Measurements from ENCODE around the gene FYN. TPM values are rescaled to one million over a fixed set of nuclear protein-coding genes. Genes with fewer than 3 reads are reported as not detected.

The FYN gene
- total and polyA plus RNA-seq, 2 of the 4 experiments (the other 2 are of a cell fraction): 30.8 to 36.4 TPM

DNA sequence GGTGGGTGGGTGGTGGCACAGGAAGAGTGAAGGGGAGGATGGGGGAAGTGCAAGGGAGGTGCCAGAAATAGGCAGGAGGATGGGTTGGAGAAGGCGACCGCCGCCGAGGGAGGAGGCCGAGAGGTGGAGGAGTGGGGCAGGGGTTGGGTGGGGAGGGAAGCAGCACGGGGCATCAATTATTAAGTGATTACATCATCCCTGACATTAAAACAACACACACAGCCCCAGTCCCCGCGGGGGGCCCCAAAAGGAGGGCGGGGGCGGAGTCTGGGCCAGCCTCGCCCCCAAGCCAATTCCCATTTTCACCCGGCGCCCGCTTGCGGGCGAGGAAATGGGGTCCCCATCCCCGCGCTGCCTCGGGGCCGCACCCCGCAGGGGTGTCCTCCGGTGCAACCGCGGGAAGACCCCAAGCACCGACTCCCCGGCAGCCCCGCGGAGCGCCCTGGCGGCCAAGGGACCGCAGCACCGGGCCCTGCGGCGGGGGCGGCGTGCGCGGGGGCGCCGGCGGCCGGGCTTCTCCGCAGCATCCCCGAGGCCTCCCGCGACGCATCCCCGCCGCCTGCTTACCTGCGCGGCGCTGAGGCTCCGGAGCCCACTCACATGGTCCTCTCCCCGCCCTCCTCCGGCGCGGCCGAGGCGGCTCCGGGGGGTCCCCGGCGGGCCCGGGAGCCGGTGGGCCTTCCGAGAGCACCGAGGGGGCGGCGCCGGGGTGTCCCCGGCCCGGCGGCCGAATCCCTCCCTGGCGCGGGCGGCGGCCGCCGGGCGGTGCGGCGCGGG, 663 bp downstream of the FYN start:
- Histone ChIP-seq H2BK15ac (ENCODE audit: low read depth, low read length) (no peak overlapping the region), H2AK9ac (replicated peaks; ENCODE audit: low read depth, low read length, poor library complexity) (peak overlapping the region; percentile 84), H4K8ac (ENCODE audit: low read depth in 2 of 2, low read length in 2 of 2) (peak overlapping the region; percentile 54 to 78; a peak in 2 of 4 replicates), H4K91ac (ENCODE audit: insufficient read depth, low read depth, low read length) (peak overlapping the region; percentile 30; the same call in 1 of the 2 replicates), H3K4ac (ENCODE audit: low read depth, low read length) (peak overlapping the region; percentile 71), H3K27ac (ENCODE audit: insufficient read depth, low read length) (peak overlapping the region; percentile 64), H3K14ac (replicated peaks; ENCODE audit: low read depth, low read length) (peak overlapping the region; percentile 90; the same call in 1 of the 2 replicates), H3K4me2 (ENCODE audit: low read depth, low read length) (peak overlapping the region; percentile 95), H2BK120ac (ENCODE audit: low read depth, low read length) (peak overlapping the region; percentile 65; the same call in 1 of the 2 replicates), H3K36me3 (ENCODE audit: control insufficient read depth, insufficient read depth, low read length) (no peaks in the 10 kb centered on the region), H2BK20ac (ENCODE audit: low read depth, low read length) (no peak overlapping the region), H3K4me1 (ENCODE audit: control insufficient read depth, insufficient read depth, low read length) (peaks cover 1% of the 10 kb centered on the region; the same call in 1 of the 2 replicates), H3K18ac (ENCODE audit: low read depth, low read length) (peak overlapping the region; percentile 59), H3K23ac (ENCODE audit: low read depth, low read length) (0 out of 2 replicates have a peak overlapping the region, but pooled peaks have one; percentile 89), H2BK5ac (ENCODE audit: low read depth, low read length, poor library complexity, severe bottlenecking) (peak overlapping the region; percentile 57), H3K27me3 (ENCODE audit: control insufficient read depth, insufficient read depth, low read length) (0 out of 2 replicates have a peak, but pooled peaks cover 2% of the 10 kb centered on the region), H3K9me1 (ENCODE audit: insufficient read depth, low read length) (peaks cover 3% of the 10 kb centered on the region; the same call in 1 of the 2 replicates), H3K56ac (ENCODE audit: extremely low read depth, insufficient read depth, low read length) (no peak overlapping the region), H4K5ac (ENCODE audit: low read depth, low read length) (peak overlapping the region; percentile 25; the same call in 1 of the 2 replicates), H4K20me1 (ENCODE audit: insufficient read depth, low read length) (peaks cover 3% of the 10 kb centered on the region; the same call in 1 of the 2 replicates), H3K9ac (ENCODE audit: low read depth, low read length) (peak overlapping the region; percentile 81), H2AFZ (replicated peaks; ENCODE audit: low read length, poor library complexity) (peak overlapping the region; percentile 93), H2AK5ac (ENCODE audit: low read depth, low read length) (no peak overlapping the region), H3K4me3 (ENCODE audit: insufficient read depth, low read depth, low read length) (peak overlapping the region; percentile 59), H3K79me1 (ENCODE audit: low read depth in 1 of 2, low read length in 2 of 2) (peaks cover 25 to 32% of the 10 kb centered on the region in 2 experiments), H3K9me3 (ENCODE audit: control insufficient read depth, insufficient read depth, low read length) (no peaks in the 10 kb centered on the region)
- dilution Hi-C loops (cut with HindIII; ENCODE audit: low sequenced_read_pairs, unreplicated experiment): no loop called here
- POLR2A ChIA-PET (ENCODE audit: unreplicated experiment): no interaction called here
- peak; percentile 13 for ATAC-seq (ENCODE audit: low read depth)
- CTCF ChIA-PET: no interaction called here
- 0% methylated on average over 22 of the region's 83 CpGs; no CpG with 5 or more reads in 1 of the 2 experiments for WGBS, 2 experiments (ENCODE audit: extremely low coverage in 2 of 2, insufficient read length in 1 of 2)
- peak; percentile 30 for DNase-seq
- intact Hi-C loops (cut with micrococcal nuclease): loop anchor here (1.0 to 5.0 kb wide), 5 partner anchors 70 to 171 kb away; no protein-coding TSS in a partner anchor
- TF ChIP-seq NFE2L2 (IDR thresholded peaks at IDR 0.05; ENCODE audit: low read depth, low read length) (no peak), MAZ (IDR thresholded peaks at IDR 0.05; ENCODE audit: borderline replicate concordance, low read depth, low read length) (no peak), CEBPB (IDR thresholded peaks at IDR 0.05; ENCODE audit: low read depth, low read length) (0 out of 2 replicates have a peak, but pooled peaks have one; percentile 8), POLR2A (IDR thresholded peaks at IDR 0.05; ENCODE audit: low read depth, low read length) (no peak), FOS (IDR thresholded peaks at IDR 0.05; ENCODE audit: low read depth, low read length) (no peak), CHD1 (IDR thresholded peaks at IDR 0.05; ENCODE audit: low read depth, low read length) (no peak), BHLHE40 (IDR thresholded peaks at IDR 0.05; ENCODE audit: low read depth, low read length) (no peak), MXI1 (IDR thresholded peaks at IDR 0.05; ENCODE audit: borderline replicate concordance, low read depth, low read length) (no peak; the same call in 1 of the 2 replicates), RAD21 (IDR thresholded peaks at IDR 0.05; ENCODE audit: low read length) (0 out of 2 replicates have a peak, but pooled peaks have one; percentile 10), RCOR1 (IDR thresholded peaks at IDR 0.05; ENCODE audit: insufficient replicate concordance, low read length) (no peak)
- TF ChIP-seq, protein P1, sequence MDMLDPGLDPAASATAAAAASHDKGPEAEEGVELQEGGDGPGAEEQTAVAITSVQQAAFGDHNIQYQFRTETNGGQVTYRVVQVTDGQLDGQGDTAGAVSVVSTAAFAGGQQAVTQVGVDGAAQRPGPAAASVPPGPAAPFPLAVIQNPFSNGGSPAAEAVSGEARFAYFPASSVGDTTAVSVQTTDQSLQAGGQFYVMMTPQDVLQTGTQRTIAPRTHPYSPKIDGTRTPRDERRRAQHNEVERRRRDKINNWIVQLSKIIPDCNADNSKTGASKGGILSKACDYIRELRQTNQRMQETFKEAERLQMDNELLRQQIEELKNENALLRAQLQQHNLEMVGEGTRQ (IDR thresholded peaks at IDR 0.05; ENCODE audit: low read depth, low read length): no peak
- TF ChIP-seq, protein P2, sequence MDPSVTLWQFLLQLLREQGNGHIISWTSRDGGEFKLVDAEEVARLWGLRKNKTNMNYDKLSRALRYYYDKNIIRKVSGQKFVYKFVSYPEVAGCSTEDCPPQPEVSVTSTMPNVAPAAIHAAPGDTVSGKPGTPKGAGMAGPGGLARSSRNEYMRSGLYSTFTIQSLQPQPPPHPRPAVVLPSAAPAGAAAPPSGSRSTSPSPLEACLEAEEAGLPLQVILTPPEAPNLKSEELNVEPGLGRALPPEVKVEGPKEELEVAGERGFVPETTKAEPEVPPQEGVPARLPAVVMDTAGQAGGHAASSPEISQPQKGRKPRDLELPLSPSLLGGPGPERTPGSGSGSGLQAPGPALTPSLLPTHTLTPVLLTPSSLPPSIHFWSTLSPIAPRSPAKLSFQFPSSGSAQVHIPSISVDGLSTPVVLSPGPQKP (IDR thresholded peaks at IDR 0.05; ENCODE audit: borderline replicate concordance, low read depth, low read length): no peak
- TF ChIP-seq, protein P3, sequence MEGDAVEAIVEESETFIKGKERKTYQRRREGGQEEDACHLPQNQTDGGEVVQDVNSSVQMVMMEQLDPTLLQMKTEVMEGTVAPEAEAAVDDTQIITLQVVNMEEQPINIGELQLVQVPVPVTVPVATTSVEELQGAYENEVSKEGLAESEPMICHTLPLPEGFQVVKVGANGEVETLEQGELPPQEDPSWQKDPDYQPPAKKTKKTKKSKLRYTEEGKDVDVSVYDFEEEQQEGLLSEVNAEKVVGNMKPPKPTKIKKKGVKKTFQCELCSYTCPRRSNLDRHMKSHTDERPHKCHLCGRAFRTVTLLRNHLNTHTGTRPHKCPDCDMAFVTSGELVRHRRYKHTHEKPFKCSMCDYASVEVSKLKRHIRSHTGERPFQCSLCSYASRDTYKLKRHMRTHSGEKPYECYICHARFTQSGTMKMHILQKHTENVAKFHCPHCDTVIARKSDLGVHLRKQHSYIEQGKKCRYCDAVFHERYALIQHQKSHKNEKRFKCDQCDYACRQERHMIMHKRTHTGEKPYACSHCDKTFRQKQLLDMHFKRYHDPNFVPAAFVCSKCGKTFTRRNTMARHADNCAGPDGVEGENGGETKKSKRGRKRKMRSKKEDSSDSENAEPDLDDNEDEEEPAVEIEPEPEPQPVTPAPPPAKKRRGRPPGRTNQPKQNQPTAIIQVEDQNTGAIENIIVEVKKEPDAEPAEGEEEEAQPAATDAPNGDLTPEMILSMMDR (conservative IDR thresholded peaks at IDR 0.05; ENCODE audit: low read depth, low read length): peak; percentile 15; the same call in 1 of the 2 replicates
- no TSS peak for BruUV-seq (replicated peaks)
- in situ Hi-C loops (cut with MboI; ENCODE audit: low sequenced_read_pairs): no loop called here

All from IMR-90 (cell line).